Measurements from ENCODE around the gene ETNPPL.

The ETNPPL gene

DNA sequence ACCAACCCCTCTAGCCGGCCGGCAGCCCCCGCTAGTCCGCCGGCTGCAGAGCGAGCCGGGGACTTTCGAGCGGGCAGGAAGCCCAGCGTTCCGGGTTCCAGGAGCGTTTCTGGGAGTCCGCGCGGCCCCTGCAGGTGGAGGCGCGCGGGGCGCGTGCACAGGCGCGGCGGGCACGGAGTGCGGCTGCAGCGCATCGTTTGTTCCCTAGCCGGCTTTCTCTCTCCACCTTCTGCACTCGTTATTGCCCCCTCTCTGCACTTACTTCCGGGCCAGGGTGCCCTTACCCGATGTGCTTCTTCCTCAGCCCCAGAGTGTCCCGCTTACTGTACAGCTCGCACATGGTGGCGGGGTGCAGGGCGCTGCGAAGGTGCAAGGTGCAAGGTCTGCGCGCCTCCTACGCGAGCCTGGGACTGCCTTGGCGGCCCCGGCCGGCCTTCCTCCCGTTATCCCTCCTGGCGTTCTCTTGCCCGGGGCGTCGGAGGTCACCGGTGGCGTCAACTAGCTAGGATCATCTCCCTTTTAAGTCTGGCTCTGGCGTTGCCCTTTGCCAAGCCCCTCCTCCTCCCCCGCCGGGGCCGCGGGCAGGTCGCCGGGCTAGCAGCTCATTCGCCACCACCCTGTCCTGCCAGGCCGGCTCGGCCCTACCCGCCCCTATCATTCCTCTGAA lies at the start of gene ETNPPL:
Gene ETNPPL (minus strand): TSS at position 495 of the 667 bp plus-strand sequence. CDS start 155 bp downstream, at position 340.
- DNase-seq = no peak

GRCh38 chr4:108811486-108811885 lies 48.6 kb upstream of the ETNPPL start:
- DNase-seq = no peak

DNA sequence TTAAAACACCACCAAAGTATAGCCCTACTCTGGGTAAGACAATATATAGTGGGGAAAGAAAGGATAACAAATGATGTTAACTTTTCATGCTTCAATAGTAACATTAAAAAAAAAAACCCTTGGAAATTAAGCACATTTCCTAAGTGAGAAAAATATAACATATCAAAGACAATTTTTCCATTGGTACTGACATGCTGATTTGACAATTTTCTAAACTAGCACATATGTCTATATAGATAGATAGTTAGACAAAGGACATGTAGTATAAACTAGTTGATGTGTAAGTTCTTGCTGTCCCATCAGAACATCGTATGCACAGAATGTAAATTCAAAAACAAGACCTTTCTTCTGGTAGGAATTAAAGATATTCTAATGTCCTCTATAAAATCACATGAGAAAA lies 47.2 kb upstream of the ETNPPL start:
- no peak for DNase-seq

DNA sequence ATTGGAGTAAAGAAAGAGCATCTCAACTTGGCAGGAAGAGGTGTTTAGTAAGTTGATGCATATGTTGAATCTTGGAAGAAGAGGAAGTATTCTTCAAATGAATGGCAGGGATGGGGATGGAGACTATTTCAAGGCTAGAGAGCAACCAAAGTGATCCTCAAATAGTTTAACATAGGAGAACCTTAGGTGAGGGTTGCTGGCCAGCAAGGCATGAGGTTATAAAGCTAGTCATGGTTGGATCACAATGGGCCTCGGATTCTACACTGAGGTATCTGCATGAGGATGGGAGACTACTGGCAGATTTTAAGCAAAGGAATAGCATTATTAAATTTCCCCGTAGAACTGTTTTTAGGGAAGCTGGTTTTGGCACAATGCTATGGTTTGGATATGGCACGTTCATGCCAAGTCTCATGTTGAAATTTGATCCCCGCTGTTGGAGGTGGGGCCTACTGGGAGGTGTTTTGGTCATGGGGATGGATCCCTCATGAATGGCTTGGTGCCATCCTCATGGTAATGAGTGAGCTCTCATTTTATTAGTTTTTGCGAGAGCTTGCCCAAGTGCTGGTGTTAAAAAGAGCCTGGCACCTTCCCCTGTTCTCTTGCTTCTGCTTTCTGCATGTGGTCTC lies 41.9 kb upstream of the ETNPPL start:
- no peak for DNase-seq

DNA sequence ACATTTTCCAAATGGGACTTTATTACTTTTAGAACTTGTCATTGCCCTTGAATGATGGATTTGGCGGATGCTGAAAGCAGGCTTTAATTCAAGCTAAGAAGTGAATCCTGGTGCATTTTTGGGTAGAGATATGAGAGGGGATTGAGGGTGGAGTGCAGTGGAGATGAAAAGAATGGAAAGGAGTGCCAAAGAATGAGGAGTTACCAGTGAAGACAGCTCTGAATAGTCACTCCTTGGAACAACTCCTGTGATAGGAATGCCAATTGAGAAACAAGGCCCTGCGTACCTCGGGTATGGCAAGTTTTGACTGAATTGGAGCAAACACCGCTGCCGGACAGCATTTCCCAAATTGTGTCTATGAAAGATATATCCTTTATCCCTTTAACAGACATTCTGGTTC lies 36.5 kb upstream of the ETNPPL start:
- no peak for DNase-seq

DNA sequence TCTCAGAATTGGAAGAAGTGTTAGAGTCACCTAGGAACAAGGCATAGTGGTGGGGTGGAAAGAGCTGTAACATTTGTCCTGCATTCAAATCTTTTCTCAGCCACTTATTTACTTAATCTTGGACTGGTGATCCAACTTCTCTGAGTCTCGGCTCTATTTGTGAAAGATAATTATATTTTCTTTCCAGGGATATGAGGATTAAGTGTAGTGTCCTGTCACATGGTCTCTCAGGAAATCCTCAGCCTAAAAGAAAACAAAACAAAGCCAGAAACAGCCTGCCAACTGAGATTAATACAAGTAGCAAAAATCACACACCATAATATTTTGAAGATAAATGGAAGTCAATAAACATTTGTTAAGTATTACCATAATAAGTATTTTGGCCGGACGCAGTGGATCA lies 33.3 kb upstream of the ETNPPL start:
- no peak for DNase-seq

DNA sequence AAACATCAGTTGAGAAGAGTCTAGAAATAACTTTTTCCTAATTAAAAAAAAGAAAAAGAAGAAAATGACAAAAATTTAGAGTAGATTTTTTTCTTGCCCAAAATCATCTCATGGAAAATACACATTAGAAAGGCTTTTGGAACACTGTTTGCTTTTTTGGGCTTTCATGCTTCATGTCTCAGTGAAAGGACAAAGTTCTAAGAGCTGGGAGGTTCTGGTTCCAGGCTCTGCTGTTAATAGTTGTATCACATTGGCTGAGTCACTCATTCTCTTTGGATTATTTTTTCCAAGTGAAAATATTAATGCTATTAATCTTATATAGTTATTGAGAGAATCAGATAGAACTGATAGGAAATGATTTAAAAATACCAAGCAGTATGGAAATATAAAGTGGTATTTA lies 32.9 kb upstream of the ETNPPL start:
- DNase-seq = no peak

DNA sequence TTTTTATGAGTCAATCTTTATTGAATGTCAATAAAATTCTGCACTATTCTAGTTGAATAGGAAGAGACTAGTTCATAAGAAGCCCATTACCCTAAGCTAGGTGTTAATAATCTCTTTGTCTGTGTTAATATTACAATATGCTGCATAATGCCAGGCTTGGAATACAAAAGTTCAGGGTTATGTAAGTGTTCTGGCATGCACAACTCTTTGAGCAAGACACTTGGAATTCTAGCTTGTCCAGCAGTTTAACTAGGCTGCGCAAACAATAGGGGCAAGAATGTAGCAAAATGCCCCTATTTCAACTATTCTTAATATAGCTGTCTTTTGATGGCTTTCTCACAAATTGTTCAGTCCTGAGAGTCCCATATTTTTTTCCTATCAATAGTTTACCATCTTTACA lies 31.3 kb upstream of the ETNPPL start:
- DNase-seq = no peak

- no peak for DNase-seq
These were observed 30.6 kb upstream of the ETNPPL start for GRCh38 chr4:108793415-108793814.

GRCh38 chr4:108788731-108789130 lies 25.9 kb upstream of the ETNPPL start:
- DNase-seq = no peak

- DNase-seq = no peak
These were observed 24.9 kb upstream of the ETNPPL start for GRCh38 chr4:108787724-108788123.

DNA sequence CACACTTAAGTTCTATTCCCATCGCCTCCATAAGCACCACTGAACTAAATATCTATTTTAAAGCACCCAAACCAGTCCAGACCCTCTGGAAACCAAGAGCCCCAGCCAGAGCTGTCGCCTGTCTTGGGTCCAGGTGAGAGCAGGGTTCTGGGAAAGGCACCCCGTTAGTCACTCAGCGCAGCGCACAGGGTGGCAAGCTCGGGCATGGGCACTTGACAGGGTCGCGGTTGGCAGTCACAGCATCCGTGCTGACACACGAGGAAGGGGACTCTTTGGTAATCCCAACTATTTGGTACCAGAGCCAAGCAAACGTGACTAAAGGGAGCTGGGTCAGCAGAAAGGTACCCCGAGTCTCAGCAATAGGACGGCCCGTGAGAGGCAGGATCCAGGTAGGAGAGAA lies 24.3 kb upstream of the ETNPPL start:
- no peak for DNase-seq

DNA sequence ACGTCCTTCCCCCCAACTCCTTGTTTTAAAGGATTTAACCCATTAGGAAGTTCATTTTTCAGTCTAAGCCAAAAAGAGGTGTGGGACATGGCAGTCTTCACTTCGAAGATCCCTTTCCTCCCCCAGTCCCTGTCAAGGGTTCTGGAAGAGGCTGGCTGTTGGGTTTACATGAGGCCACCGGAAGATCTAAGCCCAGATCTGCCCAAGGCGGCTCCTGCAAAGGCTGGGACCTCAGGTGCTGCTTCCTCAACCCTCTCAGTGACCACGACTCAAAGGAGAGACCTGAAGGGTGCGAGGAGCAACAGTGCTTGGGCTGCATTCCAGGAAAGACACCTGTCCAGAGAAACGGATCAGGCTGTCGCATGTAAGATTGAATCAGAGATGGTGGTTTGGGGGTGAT lies 23.5 kb upstream of the ETNPPL start:
- DNase-seq = no peak

DNA sequence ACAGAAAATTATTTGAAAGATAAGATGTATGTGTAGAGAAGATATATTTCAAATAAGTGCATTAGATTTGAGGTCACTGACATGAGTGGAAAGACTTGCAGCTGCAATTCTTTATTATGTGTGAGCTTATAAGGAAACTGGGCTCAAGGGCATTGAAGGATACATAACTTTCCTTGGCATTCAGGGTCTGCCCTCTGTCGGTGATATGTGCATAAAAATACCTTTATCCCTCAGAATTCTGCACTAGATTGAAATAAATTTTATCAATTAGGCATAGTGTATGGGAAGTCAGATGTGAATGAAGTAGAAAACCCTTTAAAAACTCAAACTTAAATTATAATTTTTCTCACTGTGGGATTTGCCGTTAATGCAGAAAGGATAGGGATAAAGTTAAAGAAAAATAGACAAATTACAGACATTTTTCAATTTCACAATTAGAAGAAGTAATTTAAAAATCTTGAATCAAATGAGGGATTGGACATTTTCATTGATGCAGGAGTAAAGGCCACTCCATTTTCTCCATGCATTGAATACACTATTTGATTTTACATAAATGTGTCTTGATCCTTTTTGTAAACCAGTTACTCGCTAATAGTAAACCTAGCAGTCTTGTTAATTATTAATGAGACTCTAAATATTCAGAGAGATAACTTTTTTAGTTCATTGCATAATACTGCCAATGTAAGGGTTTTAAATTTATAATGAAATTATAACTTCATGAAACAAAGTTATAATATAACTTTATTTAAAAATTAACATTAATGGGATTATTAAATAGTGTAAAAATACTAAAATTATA lies 21.0 kb upstream of the ETNPPL start:
- no peak for DNase-seq

DNA sequence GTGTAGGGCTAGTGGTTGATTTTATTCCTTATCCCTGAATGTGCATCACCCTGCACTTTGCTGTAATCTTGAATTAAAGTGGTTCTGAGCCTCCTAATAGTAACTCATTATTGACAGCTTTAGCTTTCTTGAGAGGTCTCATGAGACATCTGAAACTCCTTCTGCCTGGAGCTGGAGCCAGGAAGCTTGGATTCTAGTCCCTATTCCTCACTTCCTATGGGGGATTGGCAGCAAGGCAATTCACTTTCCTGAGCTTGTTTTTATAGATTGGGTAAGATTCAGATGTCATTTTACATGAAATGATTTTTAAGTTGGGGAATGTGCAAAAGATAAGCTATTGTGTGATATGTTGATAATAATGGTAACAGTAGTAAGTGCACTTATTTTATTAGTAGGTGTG lies 17.1 kb upstream of the ETNPPL start:
- no peak for DNase-seq

DNA sequence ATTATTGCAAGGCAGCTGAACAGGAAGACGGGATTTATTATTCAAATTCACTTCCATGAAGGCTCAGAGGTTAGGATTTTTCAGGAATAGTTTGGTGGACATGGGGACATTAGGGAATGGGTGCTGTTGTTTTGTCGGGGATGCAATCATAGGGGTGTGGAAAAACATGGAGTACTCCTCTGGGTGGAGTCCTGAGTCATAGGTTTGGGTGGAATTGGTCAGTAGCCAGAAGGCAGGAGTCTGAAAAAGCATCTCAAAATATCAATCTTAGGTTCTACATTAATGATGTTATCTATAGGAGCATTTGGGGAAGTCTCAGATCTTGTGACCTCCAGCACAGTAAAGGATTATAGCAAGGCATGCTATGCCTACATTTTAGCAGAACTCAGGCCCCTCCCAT lies 14.5 kb upstream of the ETNPPL start:
- no peak for DNase-seq

DNA sequence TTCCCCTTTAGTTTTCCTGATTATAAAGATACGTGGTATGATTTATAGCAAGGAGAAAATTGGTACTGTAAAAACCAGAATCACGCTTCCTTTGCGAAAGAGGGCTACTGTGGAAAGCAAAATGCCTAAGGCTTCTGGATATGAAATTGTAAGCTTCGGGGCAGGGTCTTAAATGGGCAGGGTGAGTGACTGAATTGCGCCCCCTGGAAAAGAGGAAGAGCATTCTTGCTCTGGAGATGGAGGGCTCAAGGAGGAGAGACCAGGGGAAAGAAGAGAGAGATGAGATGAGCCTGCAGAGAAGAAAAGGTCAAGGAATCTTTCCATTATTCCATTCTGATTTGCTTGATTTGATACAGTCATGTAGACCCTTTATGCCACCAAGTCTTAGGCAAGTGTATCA lies 13.1 kb upstream of the ETNPPL start:
- DNase-seq = no peak

GRCh38 chr4:108774809-108775530 lies 12.1 kb upstream of the ETNPPL start:
- DNase-seq = no peak

DNA sequence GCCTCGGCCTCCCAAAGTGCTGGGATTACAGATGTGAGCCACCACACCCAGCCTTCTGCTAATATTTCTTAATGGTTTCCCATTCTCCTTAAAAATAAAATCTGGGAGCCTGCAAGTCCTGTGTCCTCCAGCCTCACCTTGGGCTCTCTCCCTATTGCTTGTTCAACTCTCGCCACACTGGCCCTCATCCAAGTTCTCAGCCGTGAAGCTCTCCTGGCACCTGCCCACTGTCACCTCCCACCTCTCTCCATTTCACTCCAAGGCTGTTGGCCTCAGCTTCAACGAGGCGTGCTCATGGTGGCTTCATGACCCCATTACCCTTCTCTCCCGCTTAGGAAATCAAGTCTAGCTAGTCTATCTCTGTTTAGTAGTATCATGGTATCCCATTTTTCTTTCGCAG lies 9.5 kb upstream of the ETNPPL start:
- DNase-seq = no peak

- no peak for DNase-seq
These were observed 3.2 kb upstream of the ETNPPL start for GRCh38 chr4:108766058-108766457.

DNA sequence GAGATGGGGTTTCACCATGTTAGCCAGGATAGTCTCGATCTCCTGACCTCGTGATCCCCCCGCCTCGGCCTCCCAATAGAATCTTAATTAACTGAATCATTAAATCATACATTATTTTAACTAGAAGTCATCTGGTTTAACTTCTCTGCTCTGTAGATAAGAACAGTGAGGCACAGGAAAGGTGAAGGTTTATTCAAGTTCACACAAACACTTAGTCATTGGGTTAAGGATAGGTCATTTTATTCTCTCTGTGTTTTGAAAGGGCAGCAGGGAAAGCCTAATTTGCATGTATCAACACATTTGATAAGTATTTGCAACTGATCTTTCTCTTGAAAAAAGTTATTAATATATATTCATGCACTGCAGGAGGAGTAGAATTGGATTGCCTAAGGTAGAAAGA lies 1.1 kb upstream of the ETNPPL start:
- no peak for DNase-seq

DNA sequence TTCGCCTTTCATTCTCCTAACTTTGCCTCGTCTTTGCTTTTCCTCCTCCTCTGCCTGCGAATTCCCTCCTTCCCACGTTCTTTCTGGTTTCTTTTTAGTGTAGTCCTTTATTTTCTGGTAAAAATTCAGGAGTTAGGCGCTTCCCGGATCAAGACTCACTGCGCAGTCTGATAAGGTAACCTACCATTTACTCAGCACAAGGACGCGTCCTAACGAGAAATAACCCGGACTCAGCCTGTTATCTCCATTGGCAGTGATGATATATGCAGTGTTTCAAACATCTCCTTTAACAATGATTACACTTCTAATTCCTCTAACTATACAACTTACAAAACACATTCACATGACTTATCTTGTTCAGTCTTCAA lies 357 bp upstream of the ETNPPL start:
- no peak for DNase-seq

- DNase-seq = no peak
These were observed 4.4 kb downstream of the ETNPPL start for GRCh38 chr4:108758498-108758897.

DNA sequence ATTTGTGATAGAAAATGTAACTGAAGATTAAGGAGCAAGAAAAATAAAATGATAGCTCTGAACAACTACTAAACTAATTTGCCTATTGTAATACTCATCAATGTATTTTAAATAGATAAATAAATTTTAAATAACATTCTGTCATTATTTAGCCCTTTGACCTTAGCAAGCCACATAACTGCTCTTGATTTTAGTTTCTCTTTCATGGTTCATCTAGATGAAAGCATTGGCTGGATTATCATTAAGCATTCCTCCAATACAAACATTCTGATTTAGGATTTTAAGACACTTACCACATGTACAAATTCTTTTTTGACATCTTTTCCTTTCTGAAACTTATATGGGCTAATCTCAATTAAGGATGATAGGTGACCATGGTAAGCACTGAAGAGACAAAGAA lies 8.5 kb downstream of the ETNPPL start:
- no peak for DNase-seq

All from amniotic stem cell (primary cell).